ENCODE data around the gene SOX8. TPM values are rescaled to one million over a fixed set of nuclear protein-coding genes. Genes with fewer than 3 reads are reported as not detected.

SOX8 gene
- polyA plus RNA-seq, 1 experiment = 0.04 TPM

GRCh38 chr16:998211-998610 is 16.6 kb downstream of the SOX8 start:
- ChIA-PET CTCF (interaction anchor here (1.5 to 1.7 kb wide), 2 partner anchors 12 to 59 kb away, joined by 4 to 5 read pairs; no protein-coding TSS in a partner anchor), POLR2A (no interaction called here)
- no peak for DNase-seq (ENCODE audit: low read depth)
- TF ChIP-seq CTCF (IDR thresholded peaks at IDR 0.05; ENCODE audit: insufficient read depth, low read depth, low read length) = no peak
- H3K36me3 ChIP-seq (ENCODE audit: control insufficient read depth, insufficient read depth, low read length) = no peaks in the 10 kb centered on the region
- no peak overlapping the region for H3K4me3 ChIP-seq (ENCODE audit: low read depth, low read length)
- H3K27me3 ChIP-seq (ENCODE audit: control insufficient read depth, insufficient read depth, low read length) = no peaks in the 10 kb centered on the region; the same call in 1 of the 2 replicates

GRCh38 chr16:998615-999014 is 17.0 kb downstream of the SOX8 start:
- no peak for TF ChIP-seq CTCF (IDR thresholded peaks at IDR 0.05; ENCODE audit: insufficient read depth, low read depth, low read length)
- POLR2A ChIA-PET = no interaction called here
- Histone ChIP-seq H3K4me3 (ENCODE audit: low read depth, low read length) (no peak overlapping the region), H3K36me3 (ENCODE audit: control insufficient read depth, insufficient read depth, low read length) (no peaks in the 10 kb centered on the region), H3K27me3 (ENCODE audit: control insufficient read depth, insufficient read depth, low read length) (no peaks in the 10 kb centered on the region; the same call in 1 of the 2 replicates)
- CTCF ChIA-PET = interaction anchor here (1.5 to 1.7 kb wide), 2 partner anchors 13 to 58 kb away, joined by 4 to 5 read pairs; no protein-coding TSS in a partner anchor
- DNase-seq (ENCODE audit: low read depth) = no peak

GRCh38 chr16:999677-1000076 is 18.1 kb downstream of the SOX8 start:
- DNase-seq (ENCODE audit: low read depth) = no peak
- Histone ChIP-seq H3K27me3 (ENCODE audit: control insufficient read depth, insufficient read depth, low read length) (no peaks in the 10 kb centered on the region; the same call in 1 of the 2 replicates), H3K36me3 (ENCODE audit: control insufficient read depth, insufficient read depth, low read length) (no peaks in the 10 kb centered on the region), H3K4me3 (ENCODE audit: low read depth, low read length) (no peak overlapping the region)
- TF ChIP-seq CTCF (IDR thresholded peaks at IDR 0.05; ENCODE audit: insufficient read depth, low read depth, low read length) = no peak
- POLR2A ChIA-PET = no interaction called here
- CTCF ChIA-PET = no interaction called here

- POLR2A ChIA-PET = no interaction called here
- no peak for DNase-seq (ENCODE audit: low read depth)
- no peak for TF ChIP-seq CTCF (IDR thresholded peaks at IDR 0.05; ENCODE audit: insufficient read depth, low read depth, low read length)
- Histone ChIP-seq H3K36me3 (ENCODE audit: control insufficient read depth, insufficient read depth, low read length) (no peaks in the 10 kb centered on the region), H3K27me3 (ENCODE audit: control insufficient read depth, insufficient read depth, low read length) (no peaks in the 10 kb centered on the region; the same call in 1 of the 2 replicates), H3K4me3 (ENCODE audit: low read depth, low read length) (no peak overlapping the region)
- CTCF ChIA-PET = no interaction called here
Measured at GRCh38 chr16:1000608-1001007, 19.0 kb downstream of the SOX8 start.

- ChIA-PET POLR2A (no interaction called here), CTCF (interaction anchor here (0.6 kb wide), 1 partner anchor 103 kb away, joined by 3 read pairs; no protein-coding TSS in a partner anchor)
- TF ChIP-seq CTCF (IDR thresholded peaks at IDR 0.05; ENCODE audit: insufficient read depth, low read depth, low read length) = no peak
- no peak for DNase-seq (ENCODE audit: low read depth)
- Histone ChIP-seq H3K27me3 (ENCODE audit: control insufficient read depth, insufficient read depth, low read length) (no peaks in the 10 kb centered on the region; the same call in 1 of the 2 replicates), H3K4me3 (ENCODE audit: low read depth, low read length) (no peak overlapping the region), H3K36me3 (ENCODE audit: control insufficient read depth, insufficient read depth, low read length) (no peaks in the 10 kb centered on the region)
Measured at GRCh38 chr16:1001096-1001495, 19.5 kb downstream of the SOX8 start.
